Renal cortical epithelial cell (primary cell): Measurements from ENCODE around the gene WDR37. TPM values are rescaled to one million over a fixed set of nuclear protein-coding genes. Genes with fewer than 3 reads are reported as not detected.

ENCODE experiments used
- DNase-seq: peaks from one replicate; pipeline ENCODE4 v3.0.0-alpha.2; 2011; ENCODE audit warnings: low read depth
- total RNA-seq: library from RNA; depleted of rRNA; stranded (reverse); fragments of >200 nt; gene quantifications from 2 replicates; pipeline ENCODE4 v1.2.3, GENCODE V29; 2014

Gene WDR37
- total RNA-seq, 1 donor from 2014 or later: 24.3 TPM

GRCh38 chr10:1169981-1170866, 114.0 kb downstream of the WDR37 start:
- DNase-seq: no peak

- no peak for DNase-seq
These were observed 114.6 kb downstream of the WDR37 start for GRCh38 chr10:1170867-1171180.

GRCh38 chr10:1171182-1171581, 115.0 kb downstream of the WDR37 start:
- DNase-seq: no peak

DNA sequence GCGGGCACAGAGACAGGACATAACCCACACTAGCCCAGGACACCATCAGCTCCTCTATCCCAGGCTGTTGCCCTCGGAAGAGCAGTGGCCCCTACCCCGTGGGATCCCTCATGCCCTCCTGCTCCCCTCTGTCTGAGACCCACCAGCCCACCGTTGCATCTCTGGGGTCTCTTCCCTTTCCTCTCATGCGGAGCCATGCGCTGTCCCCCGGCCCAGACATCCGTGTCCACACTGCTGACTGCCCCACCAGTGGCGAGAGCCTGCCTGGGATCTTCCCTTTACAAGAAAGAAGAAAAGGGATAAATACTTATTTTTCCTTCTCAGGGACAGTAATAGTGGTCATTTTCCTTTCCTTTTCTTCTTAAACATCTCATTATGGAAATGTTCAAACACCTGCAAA, 115.4 kb downstream of the WDR37 start:
- no peak for DNase-seq

DNA sequence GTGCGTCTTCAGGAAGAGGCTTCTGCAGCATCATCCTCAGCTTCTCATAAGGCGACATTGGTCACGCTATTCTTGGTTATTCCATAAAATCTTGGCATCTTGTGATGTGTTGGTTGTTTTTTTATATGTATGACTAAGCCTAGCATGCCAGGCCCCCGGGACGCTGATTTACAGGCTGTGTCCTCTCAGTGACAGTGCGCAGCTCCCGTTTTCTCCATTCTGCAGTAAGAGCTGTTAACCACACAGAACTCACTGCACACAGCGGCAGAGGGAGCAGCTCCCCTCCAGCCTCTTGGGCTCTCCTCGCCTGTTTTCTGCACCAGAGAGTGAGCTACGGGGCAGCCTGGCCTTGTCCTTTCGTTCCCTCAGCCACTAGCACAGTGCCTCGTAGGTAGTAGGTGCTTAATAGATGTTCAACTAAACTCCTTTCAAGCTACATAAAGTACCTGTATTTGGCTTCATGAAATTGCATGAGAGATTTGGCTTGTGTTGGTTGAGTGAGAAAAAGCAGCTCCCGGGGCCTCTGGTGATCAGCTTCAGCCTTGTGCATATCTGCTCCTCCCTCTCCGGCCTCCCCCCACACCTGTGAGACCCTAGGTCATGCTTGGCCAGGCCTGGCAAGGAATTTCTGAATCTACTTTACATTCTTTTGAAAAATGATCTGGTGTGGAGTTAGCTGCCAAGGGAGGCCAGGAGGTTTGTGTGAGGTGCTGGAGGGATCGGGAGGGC, 116.2 kb downstream of the WDR37 start:
- no peak for DNase-seq

- no peak for DNase-seq
These were observed 116.9 kb downstream of the WDR37 start for GRCh38 chr10:1173091-1173490.

GRCh38 chr10:1174022-1174421, 117.8 kb downstream of the WDR37 start:
- no peak for DNase-seq

DNA sequence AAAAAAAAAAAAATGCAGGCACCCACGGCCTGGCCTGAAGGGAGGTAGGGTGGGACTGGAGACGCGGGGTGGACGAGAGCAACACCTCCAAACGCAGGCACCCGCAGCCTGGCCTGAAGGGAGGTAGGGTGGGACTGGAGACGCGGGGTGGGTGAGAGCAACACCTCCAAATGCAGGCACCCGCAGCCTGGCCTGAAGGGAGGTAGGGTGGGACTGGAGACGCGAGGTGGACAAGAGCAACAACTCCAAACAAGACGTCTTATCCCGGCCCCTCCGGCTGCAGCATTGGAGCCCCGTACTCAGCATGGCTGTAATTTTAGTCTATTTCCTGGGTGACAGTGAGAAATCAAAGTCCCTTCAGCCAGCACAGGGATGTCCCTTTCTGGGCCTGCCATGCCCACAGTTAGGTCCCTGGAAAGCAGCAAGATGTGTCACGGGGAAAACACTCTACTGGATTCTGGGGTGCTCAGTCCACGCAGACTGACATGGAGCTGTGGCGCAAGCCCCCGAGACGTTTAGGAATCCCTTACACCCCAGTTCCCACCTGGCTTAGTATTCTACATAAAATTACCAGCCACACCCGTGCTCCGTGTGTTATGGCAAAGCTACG, 119.9 kb downstream of the WDR37 start:
- DNase-seq: no peak

- DNase-seq: no peak
These were observed 121.8 kb downstream of the WDR37 start for GRCh38 chr10:1177936-1178335.

DNA sequence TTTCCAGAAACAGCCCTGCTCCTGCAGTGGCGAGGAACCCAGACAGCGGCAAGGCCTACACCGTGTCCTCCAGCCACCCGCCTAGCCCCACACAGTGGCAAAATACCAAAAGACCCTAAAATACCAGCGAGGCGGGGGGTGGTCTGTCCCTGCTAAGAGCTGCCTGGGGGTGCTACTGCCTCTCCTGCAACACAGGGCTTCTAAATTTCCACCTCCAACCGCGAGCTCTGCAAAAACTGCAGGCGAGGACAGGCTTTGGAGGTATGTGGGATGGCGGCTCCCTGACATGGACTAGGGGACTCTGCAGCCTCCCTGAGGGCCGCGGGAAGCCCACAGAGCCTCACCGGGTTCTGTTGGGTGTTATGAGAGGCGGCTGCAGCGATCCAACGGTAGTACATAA, 122.3 kb downstream of the WDR37 start:
- DNase-seq: no peak

- no peak for DNase-seq
These were observed 123.3 kb downstream of the WDR37 start for GRCh38 chr10:1179346-1180070.

- no peak for DNase-seq
These were observed 124.0 kb downstream of the WDR37 start for GRCh38 chr10:1180071-1180730.

GRCh38 chr10:1180836-1181235, 124.7 kb downstream of the WDR37 start:
- no peak for DNase-seq

Other genes with a start within 250 kb of the WDR37 start
- 29.9 and 45.1 TPM in 2 replicates for gene LARP4B, start 124.7 kb upstream of the WDR37 start, total RNA-seq
- gene GTPBP4, start 68.0 kb upstream of the WDR37 start, total RNA-seq: 50.0 and 66.5 TPM in 2 replicates
- not detected in 2 replicates for gene IDI2, start 30.5 kb upstream of the WDR37 start, total RNA-seq
- gene IDI1, start 7.3 kb upstream of the WDR37 start, total RNA-seq: 47.4 and 158 TPM in 2 replicates